NCI-H2029 (cell line): ENCODE measurements around the gene KDM4C.

Source experiments
- DNase-seq: peaks from one replicate; lab custom pipeline; 2025; lab: John Stamatoyannopoulos, UW

KDM4C gene

GRCh38 chr9:7097785-7098752, 340.3 kb downstream of the KDM4C start:
- no peak for DNase-seq

GRCh38 chr9:7103367-7103766, 345.6 kb downstream of the KDM4C start:
- no peak for DNase-seq

GRCh38 chr9:7103771-7104170, 346.0 kb downstream of the KDM4C start:
- DNase-seq, result no peak

- no peak for DNase-seq
Measured at GRCh38 chr9:7104625-7105024, 346.9 kb downstream of the KDM4C start.

- DNase-seq, result no peak
Measured at GRCh38 chr9:7105095-7105494, 347.3 kb downstream of the KDM4C start.

- no peak for DNase-seq
Measured at GRCh38 chr9:7108936-7109335, 351.2 kb downstream of the KDM4C start.

GRCh38 chr9:7111413-7111812, 353.6 kb downstream of the KDM4C start:
- DNase-seq, result no peak

GRCh38 chr9:7115606-7116005, 357.8 kb downstream of the KDM4C start:
- DNase-seq, result no peak

GRCh38 chr9:7117676-7118561, 360.1 kb downstream of the KDM4C start:
- no peak for DNase-seq

GRCh38 chr9:7118633-7119032, 360.9 kb downstream of the KDM4C start:
- no peak for DNase-seq

- no peak for DNase-seq
Measured at GRCh38 chr9:7119612-7120011, 361.8 kb downstream of the KDM4C start.

- no peak for DNase-seq
Measured at GRCh38 chr9:7121055-7121454, 363.3 kb downstream of the KDM4C start.

GRCh38 chr9:7121664-7122063, 363.9 kb downstream of the KDM4C start:
- DNase-seq, result no peak

GRCh38 chr9:7123743-7124142, 366.0 kb downstream of the KDM4C start:
- DNase-seq, result no peak

- no peak for DNase-seq
Measured at GRCh38 chr9:7125231-7125630, 367.5 kb downstream of the KDM4C start.

GRCh38 chr9:7129391-7129790, 371.6 kb downstream of the KDM4C start:
- no peak for DNase-seq

- no peak for DNase-seq
Measured at GRCh38 chr9:7130266-7130820, 372.6 kb downstream of the KDM4C start.

GRCh38 chr9:7132605-7133004, 374.8 kb downstream of the KDM4C start:
- DNase-seq, result no peak

- DNase-seq, result no peak
Measured at GRCh38 chr9:7135735-7136134, 378.0 kb downstream of the KDM4C start.

- DNase-seq, result no peak
Measured at GRCh38 chr9:7137040-7137439, 379.3 kb downstream of the KDM4C start.

GRCh38 chr9:7137571-7137970, 379.8 kb downstream of the KDM4C start:
- no peak for DNase-seq

GRCh38 chr9:7139886-7140285, 382.1 kb downstream of the KDM4C start:
- DNase-seq, result no peak

GRCh38 chr9:7140401-7140800, 382.6 kb downstream of the KDM4C start:
- DNase-seq, result no peak
